Measurements from ENCODE around the gene MAP3K15.

The MAP3K15 gene

DNA sequence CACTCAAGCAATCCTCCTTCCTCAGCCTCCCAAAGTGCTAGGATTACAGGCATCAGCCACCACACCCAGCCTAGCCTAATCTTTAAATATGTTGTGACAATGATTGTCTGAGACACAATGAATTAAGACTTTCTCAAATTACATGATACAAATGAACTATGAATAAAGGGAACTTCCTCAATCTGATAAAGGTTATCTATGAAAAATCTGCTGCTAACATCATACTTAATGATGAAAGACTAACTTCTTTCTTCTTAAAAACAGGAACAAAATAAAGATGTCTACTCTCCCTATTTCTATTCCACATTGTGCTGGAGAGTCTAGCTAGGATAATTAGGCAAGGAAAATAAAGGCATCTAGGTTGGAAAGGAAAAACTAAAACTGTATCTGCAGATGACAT is 111.6 kb downstream of the MAP3K15 start:
- Histone ChIP-seq H3K36me3 (ENCODE audit: insufficient read depth, low read length) (no peaks in the 10 kb centered on the region), H3K27me3 (ENCODE audit: insufficient read depth, low read length) (no peaks in the 10 kb centered on the region)

DNA sequence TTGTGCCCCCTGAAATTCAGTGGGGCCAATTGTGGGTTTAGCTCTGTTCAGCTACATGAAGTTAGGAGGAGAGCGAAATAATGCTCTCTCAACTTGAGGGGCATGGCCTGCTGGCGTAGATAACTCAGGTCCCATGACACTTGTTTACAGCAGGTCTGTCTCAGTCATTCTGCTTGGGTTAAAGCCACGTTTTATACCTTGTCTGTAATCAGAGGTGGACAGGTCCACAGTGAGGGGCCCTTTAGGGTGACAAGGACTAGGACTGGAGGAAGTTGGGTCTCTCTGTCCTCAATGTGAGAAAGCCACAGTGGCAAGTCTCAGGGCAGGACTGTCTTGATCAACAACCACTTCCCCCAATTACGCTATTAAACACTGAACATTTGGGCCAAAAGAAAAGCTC is 122.6 kb downstream of the MAP3K15 start:
- H2AFZ ChIP-seq (ENCODE audit: low read length) = no peak overlapping the region
- no peaks in the 10 kb centered on the region for H3K4me1 ChIP-seq (ENCODE audit: insufficient read depth, low read length, severe bottlenecking)
- no peaks in the 10 kb centered on the region for H3K79me2 ChIP-seq (ENCODE audit: insufficient read depth, low read length)
- H3K9me2 ChIP-seq (ENCODE audit: low read depth, low read length) = no peaks in the 10 kb centered on the region
- TF ChIP-seq, protein P1, sequence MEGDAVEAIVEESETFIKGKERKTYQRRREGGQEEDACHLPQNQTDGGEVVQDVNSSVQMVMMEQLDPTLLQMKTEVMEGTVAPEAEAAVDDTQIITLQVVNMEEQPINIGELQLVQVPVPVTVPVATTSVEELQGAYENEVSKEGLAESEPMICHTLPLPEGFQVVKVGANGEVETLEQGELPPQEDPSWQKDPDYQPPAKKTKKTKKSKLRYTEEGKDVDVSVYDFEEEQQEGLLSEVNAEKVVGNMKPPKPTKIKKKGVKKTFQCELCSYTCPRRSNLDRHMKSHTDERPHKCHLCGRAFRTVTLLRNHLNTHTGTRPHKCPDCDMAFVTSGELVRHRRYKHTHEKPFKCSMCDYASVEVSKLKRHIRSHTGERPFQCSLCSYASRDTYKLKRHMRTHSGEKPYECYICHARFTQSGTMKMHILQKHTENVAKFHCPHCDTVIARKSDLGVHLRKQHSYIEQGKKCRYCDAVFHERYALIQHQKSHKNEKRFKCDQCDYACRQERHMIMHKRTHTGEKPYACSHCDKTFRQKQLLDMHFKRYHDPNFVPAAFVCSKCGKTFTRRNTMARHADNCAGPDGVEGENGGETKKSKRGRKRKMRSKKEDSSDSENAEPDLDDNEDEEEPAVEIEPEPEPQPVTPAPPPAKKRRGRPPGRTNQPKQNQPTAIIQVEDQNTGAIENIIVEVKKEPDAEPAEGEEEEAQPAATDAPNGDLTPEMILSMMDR (IDR thresholded peaks at IDR 0.05; ENCODE audit: low read length) = no peak
- no peak for TF ChIP-seq EZH2 (IDR thresholded peaks at IDR 0.05; ENCODE audit: borderline replicate concordance, low read length)
- H3K36me3 ChIP-seq (ENCODE audit: insufficient read depth, low read length) = no peaks in the 10 kb centered on the region
- H3K4me2 ChIP-seq (ENCODE audit: low read length) = no peak overlapping the region
- H3K4me3 ChIP-seq (ENCODE audit: low read depth, low read length, poor library complexity, severe bottlenecking) = no peak overlapping the region
- no peaks in the 10 kb centered on the region for H3K9me3 ChIP-seq (ENCODE audit: low read length)
- no peaks in the 10 kb centered on the region for H3F3A ChIP-seq (ENCODE audit: insufficient read depth, low read length)
- H3K9ac ChIP-seq (ENCODE audit: low read length) = no peak overlapping the region
- H4K20me1 ChIP-seq (ENCODE audit: insufficient read depth, low read length) = no peaks in the 10 kb centered on the region
- H3K27me3 ChIP-seq (ENCODE audit: insufficient read depth, low read length) = no peaks in the 10 kb centered on the region
- H3K27ac ChIP-seq (ENCODE audit: low read depth, low read length, poor library complexity, severe bottlenecking) = no peak overlapping the region

More for the DNA sequence above, 111.6 kb downstream of the MAP3K15 start:
- Histone ChIP-seq H3F3A (ENCODE audit: insufficient read depth, low read length) (no peaks in the 10 kb centered on the region), H3K79me2 (ENCODE audit: insufficient read depth, low read length) (no peaks in the 10 kb centered on the region), H3K9me3 (ENCODE audit: low read length) (no peaks in the 10 kb centered on the region), H3K4me1 (ENCODE audit: insufficient read depth, low read length, severe bottlenecking) (no peaks in the 10 kb centered on the region), H3K9me2 (ENCODE audit: low read depth, low read length) (no peaks in the 10 kb centered on the region), H3K27ac (ENCODE audit: low read depth, low read length, poor library complexity, severe bottlenecking) (no peak overlapping the region), H3K9ac (ENCODE audit: low read length) (no peak overlapping the region), H4K20me1 (ENCODE audit: insufficient read depth, low read length) (no peaks in the 10 kb centered on the region), H2AFZ (ENCODE audit: low read length) (no peak overlapping the region), H3K4me3 (ENCODE audit: low read depth, low read length, poor library complexity, severe bottlenecking) (no peak overlapping the region), H3K4me2 (ENCODE audit: low read length) (no peak overlapping the region)
- TF ChIP-seq, protein P1 (IDR thresholded peaks at IDR 0.05; ENCODE audit: low read length) = no peak
- TF ChIP-seq EZH2 (IDR thresholded peaks at IDR 0.05; ENCODE audit: borderline replicate concordance, low read length) = no peak

DNA sequence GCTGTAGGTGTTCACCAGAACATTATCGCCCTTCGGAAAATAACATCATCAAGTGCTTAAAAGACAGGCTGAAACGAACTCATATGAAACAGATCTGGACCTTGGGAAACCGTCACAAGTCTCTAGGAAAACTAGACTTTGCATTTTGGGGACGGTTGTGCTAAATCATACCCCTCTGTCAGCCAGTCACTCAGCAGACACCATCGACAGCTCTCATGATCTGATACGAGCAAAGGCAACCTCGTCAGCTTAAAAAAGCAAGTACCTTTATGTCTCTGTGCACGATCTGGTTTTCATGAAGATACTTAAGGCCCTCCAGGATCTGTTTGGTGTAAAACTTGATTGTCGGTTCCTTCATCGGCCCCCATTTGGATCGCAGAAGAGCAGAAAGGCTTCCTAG is 123.2 kb downstream of the MAP3K15 start:
- Histone ChIP-seq H3K4me2 (ENCODE audit: low read length) (no peak overlapping the region), H2AFZ (ENCODE audit: low read length) (no peak overlapping the region), H3K4me1 (ENCODE audit: insufficient read depth, low read length, severe bottlenecking) (no peaks in the 10 kb centered on the region), H4K20me1 (ENCODE audit: insufficient read depth, low read length) (no peaks in the 10 kb centered on the region), H3K4me3 (ENCODE audit: low read depth, low read length, poor library complexity, severe bottlenecking) (no peak overlapping the region), H3K79me2 (ENCODE audit: insufficient read depth, low read length) (no peaks in the 10 kb centered on the region), H3K9me3 (ENCODE audit: low read length) (no peaks in the 10 kb centered on the region), H3F3A (ENCODE audit: insufficient read depth, low read length) (no peaks in the 10 kb centered on the region), H3K27me3 (ENCODE audit: insufficient read depth, low read length) (no peaks in the 10 kb centered on the region), H3K9ac (ENCODE audit: low read length) (no peak overlapping the region), H3K27ac (ENCODE audit: low read depth, low read length, poor library complexity, severe bottlenecking) (no peak overlapping the region), H3K36me3 (ENCODE audit: insufficient read depth, low read length) (no peaks in the 10 kb centered on the region), H3K9me2 (ENCODE audit: low read depth, low read length) (no peaks in the 10 kb centered on the region)
- TF ChIP-seq, protein P1 (IDR thresholded peaks at IDR 0.05; ENCODE audit: low read length) = no peak
- TF ChIP-seq EZH2 (IDR thresholded peaks at IDR 0.05; ENCODE audit: borderline replicate concordance, low read length) = no peak

Measured in OCI-LY1 (cell line).